ENCODE data around the gene IL3RA.
"Not testable (repeated sequence)": the region's sequence is repeated elsewhere in the genome, so short reads cannot be mapped to it uniquely, and the experiment has no call there.

Gene IL3RA

DNA sequence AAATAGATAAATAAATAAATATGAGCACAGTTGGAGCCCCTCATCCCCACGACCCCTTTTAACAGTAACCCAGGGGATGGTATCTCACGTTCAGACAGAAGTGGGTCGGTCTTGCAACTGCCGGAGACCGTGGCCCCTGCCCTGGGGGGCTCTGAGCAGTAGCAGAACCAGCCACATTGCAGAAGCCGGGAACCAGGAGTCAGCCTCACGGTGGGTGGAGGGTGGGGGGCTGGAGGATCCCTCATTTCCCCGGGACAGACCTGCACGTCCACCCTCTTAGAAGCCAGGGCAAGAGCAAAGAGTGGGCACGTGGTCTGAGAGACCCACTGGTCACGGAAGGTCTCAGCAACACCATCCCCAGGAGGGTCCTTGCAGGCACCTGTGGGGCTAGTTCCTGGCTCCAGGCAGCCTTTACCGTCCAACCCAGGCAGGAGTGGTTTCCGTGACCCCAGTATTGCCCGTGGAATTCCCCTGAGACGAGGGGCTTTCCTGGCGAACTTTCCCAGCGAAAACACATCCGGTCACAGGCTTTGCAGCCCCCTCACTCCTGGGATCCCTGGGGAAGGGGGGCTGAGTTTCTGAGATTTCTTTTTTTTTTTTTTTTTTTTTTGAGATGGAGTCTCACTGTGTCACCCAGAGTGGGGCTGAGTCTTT lies 8.8 kb upstream of the IL3RA start:
- H3K27ac ChIP-seq: no peak overlapping the region

DNA sequence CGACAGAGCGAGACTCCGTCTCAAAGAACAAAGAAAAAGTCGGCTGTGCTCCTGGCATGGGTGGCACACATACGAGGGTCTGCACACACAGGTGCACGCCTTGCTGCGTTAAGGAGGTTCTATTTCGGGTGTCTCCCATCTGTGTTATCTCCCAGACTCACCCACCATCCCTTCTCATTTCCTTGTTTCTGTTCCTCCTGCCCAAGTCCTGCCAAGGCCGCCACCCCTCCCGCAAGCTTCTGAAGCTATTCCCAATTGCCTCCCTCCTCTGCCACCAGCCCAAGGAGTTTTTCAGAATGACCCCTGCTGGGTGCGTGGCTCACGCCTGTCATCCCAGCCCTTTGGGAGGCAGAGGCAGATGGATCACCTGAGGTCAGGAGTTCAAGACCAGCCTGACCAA lies 6.0 kb upstream of the IL3RA start:
- no peak overlapping the region for H3K27ac ChIP-seq
- DNase-seq (ENCODE audit: low read depth, low spot score): no peak

More for the DNA sequence above, 8.8 kb upstream of the IL3RA start:
- DNase-seq (ENCODE audit: low read depth, low spot score): no peak

DNA sequence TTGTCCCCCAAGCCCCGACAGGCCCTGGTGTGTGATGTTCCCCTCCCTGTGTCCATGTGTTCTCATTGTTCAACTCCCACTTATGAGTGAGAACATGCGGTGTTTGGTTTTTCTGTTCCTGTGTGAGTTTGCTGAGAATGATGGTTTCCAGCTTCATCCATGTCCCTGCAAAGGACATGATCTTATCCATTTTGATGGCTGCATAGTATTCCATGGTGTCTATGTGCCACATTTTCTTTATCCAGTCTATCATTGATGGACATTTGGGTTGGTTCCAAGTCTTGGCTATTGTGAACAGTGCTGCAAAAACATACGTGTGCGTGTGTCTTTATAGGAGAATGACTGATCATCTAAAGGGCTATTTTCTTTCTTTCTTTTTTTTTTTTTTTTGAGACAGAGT lies 4.2 kb upstream of the IL3RA start:
- not testable (repeated sequence) for DNase-seq (ENCODE audit: low read depth, low spot score); H3K27ac ChIP-seq

DNA sequence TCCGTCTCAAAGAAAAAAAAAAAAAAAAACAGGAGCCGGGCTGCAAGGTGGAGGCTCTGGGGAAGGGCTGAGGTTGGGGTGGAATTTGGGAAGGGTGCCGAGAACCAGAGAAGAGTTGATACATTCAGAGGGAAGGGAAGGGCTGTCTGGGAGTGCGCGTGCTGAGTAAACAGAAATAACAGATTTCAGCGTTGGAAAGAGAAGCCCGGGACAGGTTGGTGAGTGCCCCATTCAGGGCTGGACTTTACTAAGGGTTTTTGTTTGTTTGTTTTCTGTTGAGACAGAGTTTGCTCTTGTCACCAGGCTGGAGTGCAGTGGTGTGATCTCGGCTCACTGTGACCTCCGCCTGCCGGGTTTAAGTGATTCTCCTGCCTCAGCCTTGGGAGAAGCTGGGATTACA lies 1.7 kb upstream of the IL3RA start:
- DNase-seq (ENCODE audit: low read depth, low spot score): no peak
- H3K27ac ChIP-seq: no peak overlapping the region

- H3K27ac ChIP-seq: no peak overlapping the region
Measured at GRCh38 chrX:1336948-1337779, 579 bp downstream of the IL3RA start.

DNA sequence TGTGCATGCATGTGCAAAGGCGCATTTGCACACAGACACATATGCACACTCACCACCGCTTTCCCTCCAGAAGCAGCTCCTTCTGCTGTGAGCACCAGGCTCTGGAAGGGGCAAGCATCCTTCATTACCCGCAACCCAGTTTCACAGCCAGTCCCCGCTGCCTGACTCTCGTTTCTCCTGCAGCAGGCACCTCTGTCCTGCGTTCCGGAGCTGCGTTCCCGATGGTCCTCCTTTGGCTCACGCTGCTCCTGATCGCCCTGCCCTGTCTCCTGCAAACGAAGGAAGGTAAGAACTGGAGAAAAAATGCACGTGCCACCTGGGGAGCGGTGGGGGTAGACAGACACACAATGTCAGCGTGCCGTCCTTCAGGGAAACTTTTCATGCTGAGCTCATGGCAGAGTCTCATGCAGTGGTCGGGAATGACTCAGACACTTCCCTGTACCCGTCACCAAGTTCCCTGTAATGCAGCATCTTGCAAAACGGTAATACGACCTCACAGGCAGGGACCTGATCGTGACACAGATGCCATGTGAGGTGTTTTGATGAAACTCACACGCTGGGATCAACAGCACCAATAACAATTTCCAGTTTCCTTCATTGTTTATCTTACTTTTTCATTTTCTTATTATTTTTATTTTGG lies 5.1 kb downstream of the IL3RA start:
- no peak for DNase-seq (ENCODE audit: low read depth, low spot score)
- H3K27ac ChIP-seq: no peak overlapping the region

More at GRCh38 chrX:1336948-1337779, 579 bp downstream of the IL3RA start:
- no peak for DNase-seq (ENCODE audit: low read depth, low spot score)

DNA sequence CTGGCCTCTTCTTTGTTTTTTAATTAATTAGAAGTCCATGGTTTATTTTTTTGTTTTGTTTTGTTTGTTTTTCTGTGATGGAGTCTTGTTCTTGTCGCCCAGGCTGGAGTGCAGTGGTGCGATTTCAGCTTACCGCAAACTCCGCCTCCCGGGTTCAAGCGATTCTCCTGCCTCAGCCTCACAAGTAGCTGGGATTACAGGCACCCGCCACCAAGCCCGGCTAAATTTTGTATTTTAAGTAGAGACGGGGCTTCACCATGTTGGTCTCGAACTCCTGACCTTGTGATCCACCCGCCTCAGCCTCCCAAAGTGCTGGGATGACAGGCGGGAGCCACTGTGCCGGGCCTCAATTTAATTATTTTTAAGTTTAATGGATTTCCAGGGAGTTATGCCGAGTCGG lies 13.0 kb downstream of the IL3RA start:
- DNase-seq (ENCODE audit: low read depth, low spot score); H3K27ac ChIP-seq: not testable (repeated sequence)

DNA sequence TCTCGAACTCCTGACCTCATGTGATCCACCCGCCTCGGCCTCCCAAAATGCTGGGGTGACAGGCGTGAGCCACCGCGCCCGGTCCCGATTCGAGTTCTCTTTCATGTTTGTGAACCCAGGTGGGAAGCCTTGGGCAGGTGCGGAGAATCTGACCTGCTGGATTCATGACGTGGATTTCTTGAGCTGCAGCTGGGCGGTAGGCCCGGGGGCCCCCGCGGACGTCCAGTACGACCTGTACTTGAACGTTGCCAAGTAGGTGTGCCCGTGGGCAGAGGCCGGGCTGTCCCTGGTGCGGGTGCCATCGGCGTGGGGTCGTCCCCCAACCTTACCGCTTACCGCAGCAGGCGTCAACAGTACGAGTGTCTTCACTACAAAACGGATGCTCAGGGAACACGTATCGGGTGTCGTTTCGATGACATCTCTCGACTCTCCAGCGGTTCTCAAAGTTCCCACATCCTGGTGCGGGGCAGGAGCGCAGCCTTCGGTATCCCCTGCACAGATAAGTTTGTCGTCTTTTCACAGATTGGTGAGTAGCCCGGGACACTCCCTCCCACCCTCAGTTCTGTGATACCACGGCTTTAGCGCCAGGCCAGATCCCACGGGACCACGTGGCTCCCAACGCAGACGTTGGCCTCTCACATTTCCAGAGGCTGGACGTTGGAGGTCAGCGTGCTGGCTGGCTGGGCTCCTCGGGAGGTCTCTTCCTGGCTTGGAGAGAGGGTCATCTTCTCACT lies 15.6 kb downstream of the IL3RA start:
- no peak for DNase-seq (ENCODE audit: low read depth, low spot score)
- no peak overlapping the region for H3K27ac ChIP-seq

- DNase-seq (ENCODE audit: low read depth, low spot score): no peak
- no peak overlapping the region for H3K27ac ChIP-seq
Measured at GRCh38 chrX:1354036-1355019, 17.7 kb downstream of the IL3RA start.

DNA sequence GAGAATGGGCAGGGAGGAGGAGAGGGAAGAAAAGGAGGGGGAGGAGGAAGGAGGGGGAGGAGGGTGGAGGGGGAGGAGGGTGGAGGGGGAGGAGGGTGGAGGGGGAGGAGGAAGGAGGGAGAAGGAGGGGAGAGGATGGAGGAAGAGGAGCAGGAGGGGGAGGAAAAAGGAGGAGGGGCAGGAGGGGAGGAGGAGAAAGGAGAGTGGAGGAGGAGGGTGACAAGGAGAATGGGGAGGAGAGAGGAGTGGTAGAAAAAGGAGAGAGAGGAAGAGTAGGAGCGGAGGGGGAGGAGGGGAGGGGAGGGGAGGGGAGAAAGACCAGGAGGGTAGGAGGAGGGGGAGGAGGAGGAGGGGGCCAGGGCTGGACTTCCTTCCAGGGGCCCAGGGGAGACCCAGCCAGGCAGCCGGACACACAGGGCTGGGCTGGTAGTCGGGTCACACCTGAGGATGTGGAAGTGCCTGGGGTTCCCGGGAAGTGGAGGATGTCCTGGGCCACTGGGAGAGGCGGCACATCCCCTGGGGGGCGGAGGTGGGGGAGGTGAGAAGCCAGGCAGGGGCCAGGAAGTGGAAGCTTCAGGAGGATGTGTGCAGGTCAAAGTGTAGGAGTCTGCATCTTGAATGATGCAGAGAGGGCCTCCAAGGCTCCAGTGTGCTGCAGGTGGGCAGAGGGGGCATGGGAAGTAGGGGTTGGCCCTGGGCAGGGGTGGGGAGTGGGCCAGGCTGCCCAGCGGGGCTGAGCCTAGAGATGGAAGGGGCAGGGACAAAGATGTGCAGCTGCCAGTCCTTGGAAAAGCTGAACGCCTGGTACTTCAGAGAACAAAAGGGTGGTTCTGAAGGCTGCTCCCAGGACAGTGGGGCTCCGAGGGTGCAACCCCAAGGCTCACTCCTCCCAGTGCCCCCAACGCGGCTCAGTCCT lies 18.8 kb downstream of the IL3RA start:
- DNase-seq (ENCODE audit: low read depth, low spot score): no peak
- H3K27ac ChIP-seq: no peak overlapping the region

DNA sequence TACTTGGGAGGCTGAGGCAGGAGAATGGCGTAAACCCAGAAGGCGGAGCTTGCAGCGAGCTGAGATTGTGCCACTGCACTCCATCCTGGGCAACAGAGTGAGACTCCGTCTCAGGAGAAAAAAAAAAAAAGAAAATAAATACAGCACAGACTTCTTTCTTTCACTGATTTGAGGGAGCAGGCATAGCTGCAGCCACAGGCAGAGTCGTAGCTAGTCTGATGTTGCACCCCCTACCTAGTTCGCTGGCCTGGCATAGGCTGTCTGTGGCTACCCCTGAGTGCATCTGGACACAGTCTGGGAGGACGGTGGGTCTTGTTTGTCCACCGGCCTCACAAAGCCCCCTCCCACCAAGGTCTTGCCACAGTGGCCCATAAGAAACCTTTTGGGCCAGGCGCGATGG lies 21.4 kb downstream of the IL3RA start:
- no peak overlapping the region for H3K27ac ChIP-seq
- no peak for DNase-seq (ENCODE audit: low read depth, low spot score)

DNA sequence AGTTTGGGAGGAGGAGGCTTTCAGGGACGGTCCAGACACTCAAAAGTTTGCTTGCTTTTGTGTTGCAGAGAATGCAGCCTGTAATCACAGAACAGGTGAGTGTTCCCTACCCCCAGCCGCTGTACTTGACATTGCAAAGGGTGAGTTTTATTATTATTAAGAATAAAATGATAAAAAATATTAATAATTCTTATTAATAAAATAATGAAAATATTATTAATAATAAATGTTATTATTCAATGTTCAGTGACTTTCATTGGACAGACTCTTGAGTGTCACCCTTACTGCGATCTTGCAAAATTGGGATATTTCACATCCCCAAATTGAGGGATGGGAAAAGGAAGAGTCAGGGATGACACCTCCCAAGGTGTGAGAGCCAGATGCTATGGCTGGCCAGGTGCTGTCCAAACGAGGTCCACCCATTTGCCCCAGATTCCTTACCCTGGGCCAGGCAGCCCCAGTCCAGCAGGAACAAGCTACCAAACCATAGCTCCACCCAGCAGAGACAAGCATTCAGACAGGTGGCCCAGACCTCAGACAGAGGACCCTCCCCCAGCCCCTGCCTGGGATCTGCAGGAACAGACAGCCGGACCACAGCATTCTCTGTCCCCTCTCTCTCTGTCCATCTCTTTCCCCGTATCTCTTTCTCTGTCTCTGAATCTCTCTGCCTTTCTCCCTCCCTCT lies 22.4 kb downstream of the IL3RA start:
- H3K27ac ChIP-seq: no peak overlapping the region
- DNase-seq (ENCODE audit: low read depth, low spot score): no peak

- no peak overlapping the region for H3K27ac ChIP-seq
- DNase-seq (ENCODE audit: low read depth, low spot score): no peak
Measured at GRCh38 chrX:1359477-1359873, 22.9 kb downstream of the IL3RA start.

- H3K27ac ChIP-seq: no peak overlapping the region
- DNase-seq (ENCODE audit: low read depth, low spot score): no peak
Measured at GRCh38 chrX:1360171-1360570, 23.6 kb downstream of the IL3RA start.

- H3K27ac ChIP-seq: no peak overlapping the region
- DNase-seq (ENCODE audit: low read depth, low spot score): no peak
Measured at GRCh38 chrX:1361275-1361674, 24.7 kb downstream of the IL3RA start.

GRCh38 chrX:1361910-1362309 lies 25.3 kb downstream of the IL3RA start:
- H3K27ac ChIP-seq: no peak overlapping the region
- no peak for DNase-seq (ENCODE audit: low read depth, low spot score)

- H3K27ac ChIP-seq; DNase-seq (ENCODE audit: low read depth, low spot score): not testable (repeated sequence)
Measured at GRCh38 chrX:1366363-1366762, 29.8 kb downstream of the IL3RA start.

DNA sequence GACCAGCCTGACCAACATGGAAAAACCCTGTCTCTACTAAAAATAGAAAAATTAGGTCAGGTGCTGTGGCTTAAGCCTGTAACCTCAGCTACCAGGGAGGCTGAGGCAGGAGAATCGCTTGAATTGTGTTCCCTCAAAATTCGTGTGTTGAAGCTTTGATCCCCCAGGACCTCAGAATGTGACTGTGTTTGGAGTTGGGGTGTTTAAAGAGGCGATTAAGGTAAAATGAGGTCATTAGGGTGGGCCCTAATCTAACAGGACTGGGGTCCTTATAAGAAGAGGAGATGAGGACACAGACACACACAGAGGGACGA lies 31.8 kb downstream of the IL3RA start:
- DNase-seq (ENCODE audit: low read depth, low spot score): no peak
- no peak overlapping the region for H3K27ac ChIP-seq
